HL-60 (cell line): ENCODE measurements around the gene REEP3.

Source experiments
- DNase-seq, 2 experiments: peaks; one replicate each; pipeline ENCODE4 v3.0.0-alpha.2; 2010 to 2020; ENCODE audit warnings: low read depth in 1 of 2, low spot score in 1 of 2
- H3K27ac ChIP-seq: fragments of 250-450 bp; sonication (Bioruptor Pico); replicated peaks from 2 replicates; pipeline ENCODE4 v1.5.1; 2020; ENCODE audit warnings: mild to moderate bottlenecking, moderate library complexity
- H3K27me3 ChIP-seq: fragments of 250-450 bp; sonication (Bioruptor Pico); 2 replicates; pipeline ENCODE4 v1.5.1; 2021; ENCODE audit warnings: mild to moderate bottlenecking, moderate library complexity; ENCODE audit not compliant: insufficient read depth, poor library complexity, severe bottlenecking
- H3K4me3 ChIP-seq: replicated peaks from 2 replicates; pipeline ENCODE4 v1.5.1; 2011; ENCODE audit warnings: mild to moderate bottlenecking, control low read depth, low read length; ENCODE audit not compliant: insufficient read depth
- GABPA ChIP-seq: IDR thresholded peaks from 2 replicates; pipeline ENCODE4 v1.6.1; 2012; ENCODE audit warnings: low read depth
- POLR2AphosphoS5 ChIP-seq: IDR thresholded peaks from 2 replicates; pipeline ENCODE4 v1.6.1; 2012; ENCODE audit warnings: low read depth
- REST ChIP-seq: IDR thresholded peaks from 2 replicates; pipeline ENCODE4 v1.6.1; 2012; ENCODE audit warnings: low read depth; ENCODE audit not compliant: insufficient replicate concordance
- SPI1 ChIP-seq: IDR thresholded peaks from 2 replicates; pipeline ENCODE4 v1.6.1; 2012; ENCODE audit warnings: low read depth, mild to moderate bottlenecking, borderline replicate concordance
- TF ChIP-seq, protein P1 (sequence below): IDR thresholded peaks from one replicate; pipeline ENCODE4 v1.5.1; 2011; ENCODE audit warnings: low read length, control low read depth, inconsistent platforms; ENCODE audit not compliant: insufficient read depth

The REEP3 gene

GRCh38 chr10:63578501-63578900, 57.3 kb downstream of the REEP3 start:
- no peak overlapping the region for H3K4me3 ChIP-seq
- H3K27ac ChIP-seq, result no peak overlapping the region
- TF ChIP-seq GABPA (no peak), SPI1 (no peak), POLR2AphosphoS5 (no peak), REST (no peak)
- TF ChIP-seq, protein P1, sequence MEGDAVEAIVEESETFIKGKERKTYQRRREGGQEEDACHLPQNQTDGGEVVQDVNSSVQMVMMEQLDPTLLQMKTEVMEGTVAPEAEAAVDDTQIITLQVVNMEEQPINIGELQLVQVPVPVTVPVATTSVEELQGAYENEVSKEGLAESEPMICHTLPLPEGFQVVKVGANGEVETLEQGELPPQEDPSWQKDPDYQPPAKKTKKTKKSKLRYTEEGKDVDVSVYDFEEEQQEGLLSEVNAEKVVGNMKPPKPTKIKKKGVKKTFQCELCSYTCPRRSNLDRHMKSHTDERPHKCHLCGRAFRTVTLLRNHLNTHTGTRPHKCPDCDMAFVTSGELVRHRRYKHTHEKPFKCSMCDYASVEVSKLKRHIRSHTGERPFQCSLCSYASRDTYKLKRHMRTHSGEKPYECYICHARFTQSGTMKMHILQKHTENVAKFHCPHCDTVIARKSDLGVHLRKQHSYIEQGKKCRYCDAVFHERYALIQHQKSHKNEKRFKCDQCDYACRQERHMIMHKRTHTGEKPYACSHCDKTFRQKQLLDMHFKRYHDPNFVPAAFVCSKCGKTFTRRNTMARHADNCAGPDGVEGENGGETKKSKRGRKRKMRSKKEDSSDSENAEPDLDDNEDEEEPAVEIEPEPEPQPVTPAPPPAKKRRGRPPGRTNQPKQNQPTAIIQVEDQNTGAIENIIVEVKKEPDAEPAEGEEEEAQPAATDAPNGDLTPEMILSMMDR, result no peak
- H3K27me3 ChIP-seq, result no peaks in the 10 kb centered on the region
- DNase-seq, result no peak

DNA sequence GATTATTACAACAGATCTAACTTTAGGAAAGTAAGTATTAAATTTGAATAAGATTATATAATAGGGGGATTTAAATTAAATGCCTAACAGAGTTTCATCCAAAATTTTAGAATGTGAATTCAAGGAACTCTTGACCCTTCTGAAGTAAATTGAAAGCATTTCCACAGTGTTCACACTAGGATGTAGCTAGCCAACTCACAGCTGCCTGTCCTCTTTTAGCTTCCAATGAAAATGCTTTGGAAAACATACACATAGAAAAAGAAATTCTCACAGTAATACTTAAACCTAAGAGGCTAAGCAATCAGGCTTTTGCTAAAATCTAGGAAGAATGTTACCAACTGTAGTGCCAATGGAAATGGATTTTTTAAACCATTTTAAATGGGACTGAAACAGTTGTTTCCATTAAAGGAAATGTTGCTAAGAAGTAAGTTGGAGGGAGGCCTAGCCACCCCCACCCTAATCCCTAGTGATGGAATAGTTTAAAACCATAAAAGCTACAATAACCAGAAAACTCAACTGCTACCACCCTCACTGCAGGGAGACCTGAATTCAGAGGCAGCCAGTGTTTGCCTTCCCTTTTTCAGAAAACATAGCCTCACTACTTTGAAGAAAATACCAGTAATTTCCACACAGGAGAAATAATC, 58.3 kb downstream of the REEP3 start:
- no peak for TF ChIP-seq REST
- no peak for TF ChIP-seq SPI1
- TF ChIP-seq, protein P1, result no peak
- TF ChIP-seq GABPA, result no peak
- TF ChIP-seq POLR2AphosphoS5, result no peak
- Histone ChIP-seq H3K4me3 (no peak overlapping the region), H3K27me3 (no peaks in the 10 kb centered on the region), H3K27ac (no peak overlapping the region)
- DNase-seq, result no peak

DNA sequence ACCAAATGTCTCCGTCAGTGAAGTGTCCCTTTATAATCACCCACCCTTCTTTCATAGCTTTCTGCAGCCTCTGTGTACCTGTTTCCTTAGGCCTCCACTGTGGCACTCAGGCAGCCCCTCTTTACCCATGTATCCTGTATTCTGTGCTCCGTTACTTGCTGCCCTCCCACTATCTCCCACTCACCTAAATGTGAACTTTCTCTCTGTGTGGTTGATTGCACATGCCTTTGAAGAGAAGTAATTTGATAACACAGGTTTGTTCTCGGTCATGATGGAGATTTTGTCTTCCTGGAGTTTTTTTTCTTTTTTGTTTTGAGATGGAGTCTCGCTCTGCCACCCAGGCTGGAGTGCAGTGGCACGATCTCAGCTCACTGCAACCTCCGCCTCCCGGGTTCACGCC, 61.5 kb downstream of the REEP3 start:
- no peak for TF ChIP-seq SPI1
- TF ChIP-seq GABPA, result no peak
- TF ChIP-seq REST, result no peak
- TF ChIP-seq, protein P1, result no peak
- no peak for TF ChIP-seq POLR2AphosphoS5
- H3K4me3 ChIP-seq, result no peak overlapping the region
- H3K27ac ChIP-seq, result no peak overlapping the region
- no peaks in the 10 kb centered on the region for H3K27me3 ChIP-seq
- no peak for DNase-seq
